Activated naive CD8-positive, alpha-beta T cell (primary cell): Measurements from ENCODE around the gene FOSL1.

Source experiments
- H3K27ac Mint-ChIP-seq: one replicate; pipeline ENCODE4 v1.8.0; 2021; ENCODE audit warnings: mixed read lengths
- H3K27me3 Mint-ChIP-seq: one replicate; pipeline ENCODE4 v1.8.0; 2021; ENCODE audit warnings: mixed read lengths
- H3K36me3 Mint-ChIP-seq: one replicate; pipeline ENCODE4 v1.8.0; 2021; ENCODE audit warnings: mixed read lengths
- H3K4me1 Mint-ChIP-seq: one replicate; pipeline ENCODE4 v1.8.0; 2021; ENCODE audit warnings: low read depth, mixed read lengths
- H3K4me3 Mint-ChIP-seq: one replicate; pipeline ENCODE4 v1.8.0; 2021; ENCODE audit warnings: mild to moderate bottlenecking, mixed read lengths
- H3K9me3 Mint-ChIP-seq: one replicate; pipeline ENCODE4 v1.8.0; 2021; ENCODE audit warnings: low read depth, mixed read lengths

FOSL1 gene

GRCh38 chr11:65900125-65900898 is at the start of gene FOSL1:
TSS of gene FOSL1 (minus strand) at chr11:65900388. CDS start at chr11:65900339, 49 bp downstream.
- Mint-ChIP-seq H3K4me1 (peaks cover 22% of the 10 kb centered on the region), H3K4me3 (peak within 1 kb of the TSS; percentile 91), H3K9me3 (no peaks in the 10 kb centered on the region), H3K27ac (peak within 1 kb of the TSS; percentile 78), H3K36me3 (no peaks in the 10 kb centered on the region), H3K27me3 (peaks cover 1% of the 10 kb centered on the region)

GRCh38 chr11:65947603-65948125 is 47.5 kb upstream of the FOSL1 start:
- Mint-ChIP-seq H3K4me1 (no peaks in the 10 kb centered on the region), H3K36me3 (no peaks in the 10 kb centered on the region), H3K9me3 (no peaks in the 10 kb centered on the region), H3K27me3 (no peaks in the 10 kb centered on the region), H3K27ac (no peak overlapping the region), H3K4me3 (no peak overlapping the region)

GRCh38 chr11:65947133-65947532 is 46.9 kb upstream of the FOSL1 start:
- Mint-ChIP-seq H3K36me3 (no peaks in the 10 kb centered on the region), H3K4me1 (no peaks in the 10 kb centered on the region), H3K9me3 (no peaks in the 10 kb centered on the region), H3K27me3 (no peaks in the 10 kb centered on the region), H3K27ac (no peak overlapping the region), H3K4me3 (no peak overlapping the region)

GRCh38 chr11:65946655-65947054 is 46.5 kb upstream of the FOSL1 start:
- no peaks in the 10 kb centered on the region for H3K27me3 Mint-ChIP-seq
- H3K9me3 Mint-ChIP-seq = no peaks in the 10 kb centered on the region
- H3K4me1 Mint-ChIP-seq = no peaks in the 10 kb centered on the region
- H3K4me3 Mint-ChIP-seq = no peak overlapping the region
- no peaks in the 10 kb centered on the region for H3K36me3 Mint-ChIP-seq
- no peak overlapping the region for H3K27ac Mint-ChIP-seq

- Mint-ChIP-seq H3K9me3 (no peaks in the 10 kb centered on the region), H3K36me3 (no peaks in the 10 kb centered on the region), H3K4me1 (no peaks in the 10 kb centered on the region), H3K27me3 (no peaks in the 10 kb centered on the region), H3K27ac (no peak overlapping the region), H3K4me3 (no peak overlapping the region)
These were observed 45.9 kb upstream of the FOSL1 start for GRCh38 chr11:65945941-65946558.

GRCh38 chr11:65945430-65945911 is 45.3 kb upstream of the FOSL1 start, which contains the start of gene TSGA10IP:
TSS of gene TSGA10IP (plus strand) at chr11:65945480. CDS start at chr11:65945676, 196 bp downstream.
- Mint-ChIP-seq H3K36me3 (no peaks in the 10 kb centered on the region), H3K4me1 (no peaks in the 10 kb centered on the region), H3K4me3 (no peak within 1 kb of the TSS), H3K9me3 (no peaks in the 10 kb centered on the region), H3K27ac (no peak within 1 kb of the TSS), H3K27me3 (no peaks in the 10 kb centered on the region)

- Mint-ChIP-seq H3K27me3 (peaks cover 2% of the 10 kb centered on the region), H3K9me3 (no peaks in the 10 kb centered on the region), H3K27ac (no peak overlapping the region), H3K4me3 (no peak overlapping the region), H3K36me3 (no peaks in the 10 kb centered on the region), H3K4me1 (no peaks in the 10 kb centered on the region)
These were observed 44.6 kb upstream of the FOSL1 start for GRCh38 chr11:65944767-65945166.

GRCh38 chr11:65944191-65944590 is 44.0 kb upstream of the FOSL1 start:
- Mint-ChIP-seq H3K4me3 (no peak overlapping the region), H3K27ac (no peak overlapping the region), H3K36me3 (no peaks in the 10 kb centered on the region), H3K27me3 (peaks cover 2% of the 10 kb centered on the region), H3K4me1 (no peaks in the 10 kb centered on the region), H3K9me3 (no peaks in the 10 kb centered on the region)

GRCh38 chr11:65942531-65942930 is 42.3 kb upstream of the FOSL1 start:
- Mint-ChIP-seq H3K4me3 (no peak overlapping the region), H3K36me3 (no peaks in the 10 kb centered on the region), H3K9me3 (no peaks in the 10 kb centered on the region), H3K4me1 (no peaks in the 10 kb centered on the region), H3K27me3 (peaks cover 2% of the 10 kb centered on the region), H3K27ac (no peak overlapping the region)

GRCh38 chr11:65941720-65942310 is 41.6 kb upstream of the FOSL1 start:
- H3K4me3 Mint-ChIP-seq = no peak overlapping the region
- no peaks in the 10 kb centered on the region for H3K36me3 Mint-ChIP-seq
- H3K9me3 Mint-ChIP-seq = no peaks in the 10 kb centered on the region
- H3K4me1 Mint-ChIP-seq = no peaks in the 10 kb centered on the region
- no peak overlapping the region for H3K27ac Mint-ChIP-seq
- peaks cover 2% of the 10 kb centered on the region for H3K27me3 Mint-ChIP-seq

- Mint-ChIP-seq H3K36me3 (no peaks in the 10 kb centered on the region), H3K27me3 (peaks cover 2% of the 10 kb centered on the region), H3K4me3 (no peak overlapping the region), H3K4me1 (no peaks in the 10 kb centered on the region), H3K9me3 (no peaks in the 10 kb centered on the region), H3K27ac (no peak overlapping the region)
These were observed 37.6 kb upstream of the FOSL1 start for GRCh38 chr11:65937766-65938165.

GRCh38 chr11:65934014-65934413 is 33.8 kb upstream of the FOSL1 start:
- Mint-ChIP-seq H3K4me1 (peaks cover 19% of the 10 kb centered on the region), H3K36me3 (no peaks in the 10 kb centered on the region), H3K9me3 (no peaks in the 10 kb centered on the region), H3K27ac (no peak overlapping the region), H3K4me3 (no peak overlapping the region), H3K27me3 (no peaks in the 10 kb centered on the region)

- Mint-ChIP-seq H3K27ac (no peak overlapping the region), H3K36me3 (no peaks in the 10 kb centered on the region), H3K4me3 (no peak overlapping the region), H3K4me1 (peaks cover 33% of the 10 kb centered on the region), H3K27me3 (no peaks in the 10 kb centered on the region), H3K9me3 (no peaks in the 10 kb centered on the region)
These were observed 32.4 kb upstream of the FOSL1 start for GRCh38 chr11:65932558-65932919.

GRCh38 chr11:65931773-65932557 is 31.8 kb upstream of the FOSL1 start:
- H3K27me3 Mint-ChIP-seq = no peaks in the 10 kb centered on the region
- peaks cover 39% of the 10 kb centered on the region for H3K4me1 Mint-ChIP-seq
- H3K9me3 Mint-ChIP-seq = no peaks in the 10 kb centered on the region
- no peaks in the 10 kb centered on the region for H3K36me3 Mint-ChIP-seq
- no peak overlapping the region for H3K4me3 Mint-ChIP-seq
- H3K27ac Mint-ChIP-seq = peak overlapping the region; percentile 73
